ENCODE measurements around the gene MAPK12. TPM values are rescaled to one million over a fixed set of nuclear protein-coding genes. Genes with fewer than 3 reads are reported as not detected.

Gene MAPK12
- polyA plus RNA-seq, 1 donor from 2014 or later: 36.7 TPM

DNA sequence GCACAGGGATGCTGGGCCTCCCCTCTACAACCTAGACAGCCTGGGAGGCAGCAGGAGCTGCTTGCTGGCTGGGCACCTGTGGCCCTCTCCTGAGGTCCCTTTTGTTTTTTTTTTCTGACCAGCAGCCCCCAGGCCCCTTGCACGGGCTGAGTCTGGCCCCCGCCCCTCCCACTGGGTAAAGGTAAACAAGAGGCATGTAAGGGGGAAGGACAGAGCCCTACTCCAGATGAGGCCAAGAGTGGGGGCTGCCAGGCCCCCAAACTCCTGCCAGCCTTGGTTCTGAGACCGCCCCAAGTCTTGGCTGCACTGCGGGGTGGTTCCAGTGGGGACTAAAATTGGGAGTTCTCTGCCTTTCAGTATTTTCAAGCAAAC, 36.8 kb upstream of the MAPK12 start:
- peaks cover 55% of the 10 kb centered on the region for H3K79me2 ChIP-seq (replicated peaks; ENCODE audit: insufficient read depth, low read length)
- H3K9me2 ChIP-seq (ENCODE audit: insufficient read depth, low read length): no peaks in the 10 kb centered on the region
- no peaks in the 10 kb centered on the region for H3F3A ChIP-seq (ENCODE audit: insufficient read depth, low read length, poor library complexity, severe bottlenecking)
- no peaks in the 10 kb centered on the region for H3K27me3 ChIP-seq (ENCODE audit: insufficient read depth, low read depth, low read length)
- TF ChIP-seq POLR2AphosphoS5 (IDR thresholded peaks at IDR 0.05) (no peak), REST (IDR thresholded peaks at IDR 0.05; ENCODE audit: borderline replicate concordance) (no peak), EZH2 (IDR thresholded peaks at IDR 0.05; ENCODE audit: borderline replicate concordance, insufficient read depth, low read length, poor library complexity, severe bottlenecking) (no peak), TAF1 (IDR thresholded peaks at IDR 0.05; ENCODE audit: low read depth) (no peak), MXI1 (conservative IDR thresholded peaks at IDR 0.05; ENCODE audit: poor library complexity, severe bottlenecking) (no peak), RAD21 (conservative IDR thresholded peaks at IDR 0.05) (no peak), EP300 (conservative IDR thresholded peaks at IDR 0.05; ENCODE audit: poor library complexity, severe bottlenecking) (no peak), SMC3 (conservative IDR thresholded peaks at IDR 0.05; ENCODE audit: poor library complexity) (no peak)
- TF ChIP-seq, protein P1, sequence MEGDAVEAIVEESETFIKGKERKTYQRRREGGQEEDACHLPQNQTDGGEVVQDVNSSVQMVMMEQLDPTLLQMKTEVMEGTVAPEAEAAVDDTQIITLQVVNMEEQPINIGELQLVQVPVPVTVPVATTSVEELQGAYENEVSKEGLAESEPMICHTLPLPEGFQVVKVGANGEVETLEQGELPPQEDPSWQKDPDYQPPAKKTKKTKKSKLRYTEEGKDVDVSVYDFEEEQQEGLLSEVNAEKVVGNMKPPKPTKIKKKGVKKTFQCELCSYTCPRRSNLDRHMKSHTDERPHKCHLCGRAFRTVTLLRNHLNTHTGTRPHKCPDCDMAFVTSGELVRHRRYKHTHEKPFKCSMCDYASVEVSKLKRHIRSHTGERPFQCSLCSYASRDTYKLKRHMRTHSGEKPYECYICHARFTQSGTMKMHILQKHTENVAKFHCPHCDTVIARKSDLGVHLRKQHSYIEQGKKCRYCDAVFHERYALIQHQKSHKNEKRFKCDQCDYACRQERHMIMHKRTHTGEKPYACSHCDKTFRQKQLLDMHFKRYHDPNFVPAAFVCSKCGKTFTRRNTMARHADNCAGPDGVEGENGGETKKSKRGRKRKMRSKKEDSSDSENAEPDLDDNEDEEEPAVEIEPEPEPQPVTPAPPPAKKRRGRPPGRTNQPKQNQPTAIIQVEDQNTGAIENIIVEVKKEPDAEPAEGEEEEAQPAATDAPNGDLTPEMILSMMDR (IDR thresholded peaks at IDR 0.05; ENCODE audit: poor library complexity, severe bottlenecking): no peak
- no peaks in the 10 kb centered on the region for H3K36me3 ChIP-seq (ENCODE audit: insufficient read depth, low read length)
- peaks cover 13% of the 10 kb centered on the region for H4K20me1 ChIP-seq (ENCODE audit: insufficient read depth)
- no peak overlapping the region for H3K27ac ChIP-seq (ENCODE audit: low read length)
- H3K9ac ChIP-seq (ENCODE audit: low read length): no peak overlapping the region
- H3K4me2 ChIP-seq (ENCODE audit: low read length): no peak overlapping the region
- H3K9me3 ChIP-seq (ENCODE audit: low read length): no peaks in the 10 kb centered on the region
- H2AFZ ChIP-seq (ENCODE audit: low read depth, low read length): no peak overlapping the region
- H3K4me3 ChIP-seq (ENCODE audit: low read length): no peak overlapping the region

DNA sequence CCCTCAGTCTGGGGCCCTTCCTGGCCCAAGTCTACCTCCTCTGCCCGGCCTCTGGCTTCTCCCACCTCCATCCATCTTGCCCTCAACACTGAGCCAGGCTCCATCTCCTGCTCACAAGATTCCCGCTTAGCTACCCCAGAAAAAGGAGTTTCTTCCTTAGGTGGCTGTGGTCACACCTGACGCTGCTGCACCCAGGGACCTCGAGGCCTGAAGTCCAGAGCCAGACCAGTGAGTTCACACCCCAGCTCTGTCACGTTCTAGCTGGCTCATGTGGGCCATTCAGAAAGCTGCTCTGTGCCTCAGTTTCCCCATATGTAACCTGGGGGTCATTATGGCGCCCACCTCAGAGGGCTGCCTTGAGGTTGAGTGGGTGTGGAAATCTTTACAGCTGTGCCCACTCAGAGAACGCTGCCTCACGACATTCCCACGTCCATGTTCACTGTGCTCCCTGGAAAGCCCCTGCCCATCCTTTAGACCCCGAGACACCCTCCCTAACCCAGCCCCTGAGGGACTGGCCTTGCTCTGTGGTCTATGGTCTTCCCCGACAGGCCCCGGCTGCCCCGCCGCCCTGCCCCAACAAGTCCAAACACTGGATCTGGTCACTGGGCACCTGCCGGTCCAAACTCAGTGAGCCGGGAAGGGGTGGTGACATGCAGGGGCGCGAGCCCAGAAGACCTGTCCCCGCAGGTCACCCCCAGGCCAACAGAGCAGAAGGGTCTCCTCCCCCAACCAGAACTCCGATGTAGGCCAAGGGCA, 36.2 kb upstream of the MAPK12 start:
- peaks cover 53% of the 10 kb centered on the region for H3K79me2 ChIP-seq (replicated peaks; ENCODE audit: insufficient read depth, low read length)
- no peak overlapping the region for H2AFZ ChIP-seq (ENCODE audit: low read depth, low read length)
- no peak overlapping the region for H3K27ac ChIP-seq (ENCODE audit: low read length)
- no peak overlapping the region for H3K4me2 ChIP-seq (ENCODE audit: low read length)
- no peak overlapping the region for H3K4me3 ChIP-seq (ENCODE audit: low read length)
- TF ChIP-seq SMC3 (conservative IDR thresholded peaks at IDR 0.05; ENCODE audit: poor library complexity): no peak
- no peak for TF ChIP-seq RAD21 (conservative IDR thresholded peaks at IDR 0.05)
- no peak for TF ChIP-seq POLR2AphosphoS5 (IDR thresholded peaks at IDR 0.05)
- TF ChIP-seq EZH2 (IDR thresholded peaks at IDR 0.05; ENCODE audit: borderline replicate concordance, insufficient read depth, low read length, poor library complexity, severe bottlenecking): no peak
- TF ChIP-seq, protein P1 (IDR thresholded peaks at IDR 0.05; ENCODE audit: poor library complexity, severe bottlenecking): no peak
- no peak for TF ChIP-seq TAF1 (IDR thresholded peaks at IDR 0.05; ENCODE audit: low read depth)
- no peak for TF ChIP-seq REST (IDR thresholded peaks at IDR 0.05; ENCODE audit: borderline replicate concordance)
- no peak for TF ChIP-seq MXI1 (conservative IDR thresholded peaks at IDR 0.05; ENCODE audit: poor library complexity, severe bottlenecking)
- no peak for TF ChIP-seq EP300 (conservative IDR thresholded peaks at IDR 0.05; ENCODE audit: poor library complexity, severe bottlenecking)
- no peaks in the 10 kb centered on the region for H3K36me3 ChIP-seq (ENCODE audit: insufficient read depth, low read length)
- H3K9me3 ChIP-seq (ENCODE audit: low read length): no peaks in the 10 kb centered on the region
- H3F3A ChIP-seq (ENCODE audit: insufficient read depth, low read length, poor library complexity, severe bottlenecking): no peaks in the 10 kb centered on the region
- no peaks in the 10 kb centered on the region for H3K9me2 ChIP-seq (ENCODE audit: insufficient read depth, low read length)
- no peaks in the 10 kb centered on the region for H3K27me3 ChIP-seq (ENCODE audit: insufficient read depth, low read depth, low read length)
- peaks cover 10% of the 10 kb centered on the region for H4K20me1 ChIP-seq (ENCODE audit: insufficient read depth)
- H3K9ac ChIP-seq (ENCODE audit: low read length): no peak overlapping the region
